ENCODE measurements around the gene NOP56.
"Not testable (repeated sequence)": the region's sequence is repeated elsewhere in the genome, so short reads cannot be mapped to it uniquely, and the experiment has no call there.

The NOP56 gene

GRCh38 chr20:2640899-2641298 lies 11.5 kb upstream of the NOP56 start:
- no peak for DNase-seq (ENCODE audit: low read depth in 2 of 2)

- no peak for DNase-seq (ENCODE audit: low read depth in 2 of 2)
Observed at GRCh38 chr20:2643708-2644107, 8.7 kb upstream of the NOP56 start.

GRCh38 chr20:2652724-2653555 lies 508 bp downstream of the NOP56 start:
- peak; percentile 16 to 55 for DNase-seq (ENCODE audit: low read depth in 2 of 2)

GRCh38 chr20:2653556-2654383 lies 1.3 kb downstream of the NOP56 start:
- DNase-seq (ENCODE audit: low read depth in 2 of 2), result no peak

GRCh38 chr20:2654384-2654822 lies 2.0 kb downstream of the NOP56 start:
- no peak for DNase-seq (ENCODE audit: low read depth in 2 of 2)

- no peak for DNase-seq (ENCODE audit: low read depth in 2 of 2)
Observed at GRCh38 chr20:2654831-2655230, 2.4 kb downstream of the NOP56 start.

GRCh38 chr20:2655331-2656116 lies 3.1 kb downstream of the NOP56 start:
- DNase-seq (ENCODE audit: low read depth in 2 of 2), result no peak

GRCh38 chr20:2656471-2657117 lies 4.2 kb downstream of the NOP56 start:
- DNase-seq (ENCODE audit: low read depth in 2 of 2), result no peak

GRCh38 chr20:2657241-2657640 lies 4.8 kb downstream of the NOP56 start:
- no peak for DNase-seq (ENCODE audit: low read depth in 2 of 2)

- DNase-seq (ENCODE audit: low read depth in 2 of 2), result no peak
Observed at GRCh38 chr20:2657674-2658073, 5.2 kb downstream of the NOP56 start.

- no peak for DNase-seq (ENCODE audit: low read depth in 2 of 2)
Observed at GRCh38 chr20:2658414-2659354, 6.3 kb downstream of the NOP56 start.

GRCh38 chr20:2659547-2659946 lies 7.1 kb downstream of the NOP56 start:
- DNase-seq (ENCODE audit: low read depth in 2 of 2), result no peak

- DNase-seq (ENCODE audit: low read depth in 2 of 2), result no peak
Observed at GRCh38 chr20:2663364-2663886, 11.0 kb downstream of the NOP56 start.

GRCh38 chr20:2663887-2664719 lies 11.7 kb downstream of the NOP56 start, which contains the start of gene IDH3B:
Gene IDH3B (minus strand): TSS chr20:2664216. CDS start chr20:2664188, 28 bp downstream.
- peak; percentile 80 to 83 for DNase-seq (ENCODE audit: low read depth in 2 of 2)

GRCh38 chr20:2671977-2672376 lies 19.5 kb downstream of the NOP56 start:
- no peak for DNase-seq (ENCODE audit: low read depth in 2 of 2)

- DNase-seq (ENCODE audit: low read depth in 2 of 2), result no peak
Observed at GRCh38 chr20:2672446-2672845, 20.0 kb downstream of the NOP56 start.

GRCh38 chr20:2673453-2673852 lies 21.0 kb downstream of the NOP56 start:
- no peak for DNase-seq (ENCODE audit: low read depth in 2 of 2)

- no peak for DNase-seq (ENCODE audit: low read depth in 2 of 2)
Observed at GRCh38 chr20:2680046-2680445, 27.6 kb downstream of the NOP56 start.

GRCh38 chr20:2682040-2682439 lies 29.6 kb downstream of the NOP56 start:
- not testable (repeated sequence) for DNase-seq (ENCODE audit: low read depth in 2 of 2)

Measured in stimulated activated CD4-positive, alpha-beta T cell treated with anti-CD3 and anti-CD28 coated beads, Interleukin-1b, Interleukin-23, amount 100 ng/mL, for 4 hours (primary cell).